Natural killer cell treated with Interleukin-12 subunit alpha and Interleukin-12 subunit beta and Interleukin-15 and Interleukin-18, amount 100 ng/mL, for 72 hours (primary cell): ENCODE results near the gene FAM53A. TPM values are rescaled to one million over a fixed set of nuclear protein-coding genes. Genes with fewer than 3 reads are reported as not detected.
"Not testable (repeated sequence)": the region's sequence is repeated elsewhere in the genome, so short reads cannot be mapped to it uniquely, and the experiment has no call there.

Experiments used
- ATAC-seq, 2 donors: fragments of 150-1000 bp; cut with Tn5 transposase in 1 of 2; sonication (Bioruptor Pico), chemical (Tn5 transposase) in 1 of 2; 2 replicates each; pipeline ENCODE4 v1.10.0; 2021
- DNase-seq: peaks from one replicate; pipeline ENCODE4 v3.0.0; 2022; ENCODE audit warnings: low spot score
- H3K27ac Mint-ChIP-seq, 2 donors: 1 replicate in 1 of 2; 2 replicates in 1 of 2; pipeline ENCODE4 v1.8.0; 2022; ENCODE audit warnings: mixed read lengths in 2 of 2, mild to moderate bottlenecking in 1 of 2, moderate library complexity in 1 of 2
- H3K27me3 Mint-ChIP-seq, 2 donors: 1 replicate in 1 of 2; 2 replicates in 1 of 2; pipeline ENCODE4 v1.8.0; 2022; ENCODE audit warnings: mixed read lengths in 2 of 2
- H3K36me3 Mint-ChIP-seq: one replicate; pipeline ENCODE4 v1.8.0; 2022; ENCODE audit warnings: mixed read lengths
- H3K4me1 Mint-ChIP-seq, 2 donors: 1 replicate in 1 of 2; 2 replicates in 1 of 2; pipeline ENCODE4 v1.8.0; 2022; ENCODE audit warnings: low read depth in 2 of 2, mixed read lengths in 2 of 2, mild to moderate bottlenecking in 1 of 2
- H3K4me3 Mint-ChIP-seq: one replicate; pipeline ENCODE4 v1.8.0; 2022; ENCODE audit warnings: mixed read lengths
- H3K9me3 Mint-ChIP-seq: 2 replicates; pipeline ENCODE4 v1.8.0; 2022; ENCODE audit warnings: mixed read lengths
- total RNA-seq, 2 donors: library from RNA; stranded (reverse); gene quantifications; one replicate each; pipeline ENCODE4 v1.2.3, GENCODE V29; 2022

Gene FAM53A
- total RNA-seq, 2 donors from 2014 or later: 0.78 to 6.2 TPM

DNA sequence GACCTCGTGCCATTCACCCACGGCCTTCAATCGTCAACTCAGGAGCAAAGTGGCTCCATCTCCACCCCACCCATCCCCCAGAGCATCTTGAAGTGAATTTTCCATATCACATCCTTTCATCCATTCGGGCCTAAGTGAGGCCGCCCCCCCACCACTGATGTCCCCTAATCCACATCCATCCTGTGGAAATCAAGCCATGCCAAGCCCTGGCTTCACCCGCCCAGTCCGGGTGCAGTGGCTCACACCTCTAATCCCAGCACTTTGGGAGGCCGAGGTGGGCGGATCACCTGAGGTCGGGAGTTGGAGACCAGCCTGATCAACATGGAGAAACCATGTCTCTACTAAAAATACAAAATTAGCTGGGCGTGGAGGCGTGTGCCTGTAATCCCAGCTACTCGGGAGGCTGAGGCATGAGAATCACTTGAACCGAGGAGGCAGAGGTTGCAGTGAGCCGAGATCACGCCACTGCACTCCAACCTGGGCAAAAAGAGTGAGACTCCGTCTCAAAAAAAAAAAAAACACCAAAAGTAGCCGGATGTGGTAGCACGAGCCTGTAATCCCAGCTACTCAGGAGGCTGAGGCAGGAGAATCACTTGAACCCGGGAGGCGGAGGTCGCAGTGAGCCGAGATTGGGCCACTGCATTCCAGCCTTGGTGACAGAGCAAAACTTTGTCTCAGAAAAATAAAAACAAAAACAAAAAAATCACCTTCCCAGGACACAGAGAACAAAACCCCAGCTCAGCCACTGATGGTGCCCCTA lies 76.5 kb downstream of the FAM53A start:
- not testable (repeated sequence) for H3K9me3 Mint-ChIP-seq, H3K4me1 Mint-ChIP-seq, H3K4me3 Mint-ChIP-seq, H3K27me3 Mint-ChIP-seq, H3K36me3 Mint-ChIP-seq, ATAC-seq, H3K27ac Mint-ChIP-seq
- peak; percentile 20 for DNase-seq

DNA sequence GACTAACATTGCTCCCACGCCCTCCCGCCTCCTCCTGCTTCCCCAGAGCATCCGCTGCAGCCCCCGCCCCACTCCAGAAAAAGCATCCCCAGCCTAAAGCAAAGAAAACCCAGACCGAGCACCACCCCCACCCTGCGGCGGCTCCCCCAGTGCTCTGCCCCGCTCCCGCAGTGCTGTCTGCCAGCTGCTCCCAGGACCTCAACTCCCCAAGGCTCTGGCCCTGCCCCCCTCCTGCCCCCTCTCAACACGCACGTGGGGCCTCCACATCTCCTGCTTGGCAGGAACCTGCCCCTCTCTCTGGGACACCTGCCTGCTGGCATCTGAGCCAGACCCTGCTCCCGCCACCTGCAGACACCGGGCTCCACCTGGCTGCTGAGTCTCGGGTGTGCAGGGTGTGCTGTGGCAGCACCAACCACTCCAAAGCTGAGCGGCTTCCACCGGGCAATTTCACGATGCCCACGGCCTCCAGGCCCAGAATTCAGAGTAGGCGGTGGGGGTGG lies 79.4 kb downstream of the FAM53A start:
- peaks cover 0 to 3% of the 10 kb centered on the region in 2 donors for H3K27me3 Mint-ChIP-seq
- no peaks in the 10 kb centered on the region for H3K36me3 Mint-ChIP-seq
- no peak overlapping the region for H3K4me3 Mint-ChIP-seq
- no peaks in the 10 kb centered on the region for H3K4me1 Mint-ChIP-seq
- no peak for ATAC-seq
- no peak overlapping the region for H3K27ac Mint-ChIP-seq
- peak; percentile 56 for DNase-seq
- no peaks in the 10 kb centered on the region for H3K9me3 Mint-ChIP-seq

DNA sequence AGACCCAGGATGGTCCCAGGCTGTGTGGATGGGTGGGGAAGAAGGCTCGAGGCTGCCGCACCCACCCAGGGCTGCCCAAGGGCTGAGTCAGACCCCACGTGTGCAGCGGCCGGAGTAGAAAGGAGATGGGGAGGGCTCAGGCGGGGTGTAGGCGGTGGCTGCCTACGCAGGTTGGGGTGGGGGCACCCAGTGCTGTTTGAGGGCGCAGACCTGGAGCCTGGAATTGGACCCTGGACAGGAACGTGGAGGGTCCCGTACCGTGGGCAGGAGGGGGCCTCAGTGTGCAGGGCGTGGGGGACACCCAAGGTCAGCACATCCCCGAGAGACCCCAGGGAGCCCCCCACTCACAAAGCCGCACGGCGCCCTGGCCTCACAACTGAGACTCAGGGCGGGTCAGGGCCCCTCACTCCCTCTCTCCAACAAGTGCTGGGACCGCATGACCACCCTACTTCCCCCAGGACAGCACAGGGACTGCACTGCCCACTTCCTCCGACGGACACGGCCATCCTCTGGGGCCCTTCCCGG lies 79.9 kb downstream of the FAM53A start:
- ATAC-seq: peak in 1 of 2 donors; percentile 30
- peak; percentile 55 for DNase-seq
- Mint-ChIP-seq H3K27ac (no peak overlapping the region), H3K4me3 (no peak overlapping the region), H3K4me1 (no peaks in the 10 kb centered on the region), H3K9me3 (no peaks in the 10 kb centered on the region), H3K36me3 (no peaks in the 10 kb centered on the region), H3K27me3 (peaks cover 0 to 3% of the 10 kb centered on the region in 2 donors)

DNA sequence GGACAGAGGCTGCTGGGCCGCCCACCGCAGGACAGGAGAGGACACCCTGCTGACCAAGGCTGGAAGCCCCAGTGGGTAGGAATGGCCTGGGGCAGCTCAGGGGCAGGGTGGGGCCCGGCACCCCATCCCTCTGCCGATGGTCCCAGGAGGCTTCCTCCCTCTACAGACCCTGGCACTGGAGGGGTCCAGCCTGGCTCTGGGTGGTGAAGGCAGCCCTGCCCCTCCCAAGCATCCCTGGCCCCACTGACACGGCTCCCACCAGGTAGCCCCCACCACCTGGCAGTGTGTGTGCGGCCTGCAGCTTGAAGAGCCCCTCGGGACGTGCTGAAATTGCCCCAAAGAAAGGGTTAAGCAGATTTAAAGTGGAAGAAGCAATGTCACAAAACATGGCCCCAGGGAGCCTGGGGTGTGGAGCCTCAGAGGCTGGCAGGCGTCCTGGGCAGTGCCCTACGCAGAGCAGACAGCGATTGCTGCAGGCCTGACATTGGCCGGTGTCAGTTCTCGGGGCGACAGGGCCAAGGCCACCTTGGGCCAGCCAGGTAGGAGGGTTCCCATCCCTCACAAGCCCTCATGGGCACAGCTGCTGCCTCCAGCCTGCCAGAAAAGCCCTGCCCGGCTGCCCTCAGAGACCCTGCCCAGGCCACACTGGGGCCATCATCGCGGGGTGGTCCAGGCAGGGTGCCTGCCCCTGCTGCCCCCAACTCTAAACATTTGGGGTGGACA lies 80.5 kb downstream of the FAM53A start:
- Mint-ChIP-seq H3K27me3 (peaks cover 0 to 3% of the 10 kb centered on the region in 2 donors), H3K9me3 (no peaks in the 10 kb centered on the region), H3K27ac (no peak overlapping the region), H3K36me3 (no peaks in the 10 kb centered on the region), H3K4me1 (no peaks in the 10 kb centered on the region), H3K4me3 (no peak overlapping the region)
- ATAC-seq (no peak), DNase-seq (peak; percentile 57)

DNA sequence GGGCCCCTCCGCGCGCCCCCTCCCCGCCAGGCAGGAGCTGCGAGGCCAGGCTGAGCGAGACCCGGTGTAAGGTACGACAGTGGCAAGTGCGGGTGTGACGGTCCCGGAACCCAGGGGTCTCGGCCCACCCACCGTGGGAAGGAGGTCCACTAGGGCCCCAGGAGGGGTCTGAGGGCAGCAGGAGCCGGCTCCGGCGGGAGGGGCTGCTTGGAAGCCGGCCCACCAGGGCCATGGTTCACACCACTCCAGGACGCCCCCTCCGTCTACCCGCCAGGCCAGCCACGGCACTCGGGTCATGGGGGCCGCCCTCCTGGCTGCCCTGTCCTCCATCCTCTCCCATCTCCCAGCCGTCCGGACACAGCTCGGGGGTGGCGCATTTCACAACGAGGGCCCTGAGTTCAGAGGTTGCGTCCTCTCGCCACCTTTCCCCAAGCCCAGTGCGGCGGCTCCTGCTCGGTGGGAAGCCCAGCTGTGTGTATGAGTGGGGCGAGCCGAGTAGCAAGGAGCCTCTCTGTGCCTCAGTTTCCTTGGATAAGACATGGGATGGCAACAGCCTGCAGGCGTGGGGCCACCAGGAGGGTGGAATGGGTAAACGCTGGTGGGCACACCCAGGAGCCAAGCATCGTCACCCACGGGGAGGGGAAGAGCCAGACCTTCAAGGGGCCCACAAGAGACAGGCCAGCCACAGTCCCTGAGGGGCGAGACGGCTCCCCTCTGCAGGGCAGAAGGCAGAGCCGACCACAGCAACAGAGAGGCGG lies 81.3 kb downstream of the FAM53A start:
- peak; percentile 51 for DNase-seq
- H3K27ac Mint-ChIP-seq: no peak overlapping the region
- no peak for ATAC-seq
- H3K9me3 Mint-ChIP-seq: no peaks in the 10 kb centered on the region
- peaks cover 0 to 3% of the 10 kb centered on the region in 2 donors for H3K27me3 Mint-ChIP-seq
- H3K4me1 Mint-ChIP-seq: no peaks in the 10 kb centered on the region
- no peaks in the 10 kb centered on the region for H3K36me3 Mint-ChIP-seq
- no peak overlapping the region for H3K4me3 Mint-ChIP-seq

DNA sequence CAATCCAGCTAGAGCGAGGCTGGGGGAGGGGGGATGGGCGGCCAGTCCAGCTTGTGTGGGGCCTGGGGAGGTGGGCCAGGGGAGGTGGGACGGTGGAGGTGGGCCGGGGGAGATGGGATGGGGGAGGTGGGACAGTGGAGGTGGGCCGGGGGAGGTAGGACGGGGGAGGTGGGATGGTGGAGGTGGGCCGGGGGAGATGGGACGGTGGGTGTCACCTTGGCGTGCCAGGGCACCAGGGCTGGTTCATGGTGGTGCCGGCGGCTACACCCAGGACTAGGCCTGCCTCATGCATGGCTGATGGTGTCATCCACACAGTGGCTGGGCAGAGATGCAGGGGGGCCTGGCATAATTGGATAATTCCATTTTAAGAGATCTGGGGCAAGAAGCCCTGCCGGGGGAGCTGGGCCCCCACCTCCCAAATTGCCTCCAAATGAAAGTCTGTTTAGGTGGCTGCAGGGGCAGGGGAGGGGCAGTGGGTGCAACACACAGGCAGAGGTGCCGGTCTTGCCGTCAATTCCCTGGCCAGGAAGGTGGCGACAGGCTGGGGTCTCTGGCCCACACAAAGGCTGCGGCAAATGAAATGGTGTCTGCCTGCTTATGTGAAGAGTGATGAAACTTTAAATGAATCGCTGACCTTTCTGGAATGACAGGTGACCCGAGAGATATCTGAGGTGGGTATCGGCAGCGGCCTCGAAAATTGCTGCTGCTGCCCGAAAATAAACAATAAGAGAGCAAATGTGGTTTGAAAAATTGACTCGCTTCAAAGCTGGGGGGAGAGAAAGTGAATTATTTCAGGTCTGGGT lies 82.1 kb downstream of the FAM53A start:
- H3K4me3 Mint-ChIP-seq: no peak overlapping the region
- no peaks in the 10 kb centered on the region for H3K36me3 Mint-ChIP-seq
- H3K27ac Mint-ChIP-seq: no peak overlapping the region
- no peaks in the 10 kb centered on the region for H3K9me3 Mint-ChIP-seq
- peaks cover 0 to 3% of the 10 kb centered on the region in 2 donors for H3K27me3 Mint-ChIP-seq
- ATAC-seq (no peak), DNase-seq (peak; percentile 39)
- no peaks in the 10 kb centered on the region for H3K4me1 Mint-ChIP-seq

DNA sequence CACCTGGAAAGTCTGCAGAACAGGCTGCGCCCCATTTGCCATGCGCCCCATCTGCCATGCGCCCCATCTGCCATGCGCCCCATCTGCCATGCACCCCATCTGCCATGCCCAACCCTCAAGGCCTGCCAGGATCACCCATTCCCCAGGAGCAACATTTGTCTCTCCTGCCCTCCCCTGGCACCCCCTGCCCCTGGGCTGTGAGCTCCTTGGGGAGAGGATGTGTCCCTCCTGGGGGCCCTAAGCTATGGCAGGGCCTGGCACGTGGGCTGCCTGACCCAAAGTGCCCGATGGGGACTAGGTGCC lies 82.6 kb downstream of the FAM53A start:
- peak; percentile 41 for DNase-seq
- Mint-ChIP-seq H3K27ac (no peak overlapping the region), H3K4me1 (no peaks in the 10 kb centered on the region), H3K9me3 (no peaks in the 10 kb centered on the region), H3K27me3 (peaks cover 0 to 3% of the 10 kb centered on the region in 2 donors), H3K4me3 (no peak overlapping the region), H3K36me3 (no peaks in the 10 kb centered on the region)
- no peak for ATAC-seq

DNA sequence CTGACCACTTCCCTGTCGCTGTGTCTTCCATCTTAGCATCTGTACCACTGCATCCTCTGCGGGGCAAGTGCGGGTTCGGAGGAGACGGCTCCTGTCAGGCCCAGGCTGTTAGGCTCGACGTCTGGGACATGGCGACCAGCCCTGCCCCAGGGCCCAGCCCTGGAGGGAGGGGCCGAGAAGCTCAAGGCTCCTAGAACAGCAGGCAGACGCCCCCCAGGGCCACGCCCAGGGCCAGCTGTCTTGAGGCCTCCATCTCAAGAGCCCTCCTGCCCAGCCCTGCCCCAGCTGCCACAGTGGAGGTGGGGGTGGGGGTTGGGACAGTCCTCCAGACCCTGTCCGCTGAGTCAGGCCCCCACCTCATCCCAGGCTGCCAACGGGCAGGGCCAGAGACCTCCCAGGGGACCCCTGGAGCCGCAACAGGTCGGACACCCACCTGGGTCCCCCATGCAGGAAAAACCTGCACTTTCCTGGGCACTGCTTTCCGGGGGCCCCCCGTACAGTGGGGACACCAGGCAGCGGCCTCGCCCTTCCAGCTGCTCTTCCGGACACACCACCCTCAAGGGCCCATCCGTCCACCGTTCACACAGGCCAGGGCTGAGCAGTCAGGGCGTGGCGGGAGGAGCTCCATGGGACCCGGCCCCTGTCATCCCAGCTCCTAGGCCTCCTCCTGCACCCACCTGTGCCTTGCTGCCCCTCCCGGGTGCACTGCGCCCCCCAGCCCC lies 83.1 kb downstream of the FAM53A start:
- Mint-ChIP-seq H3K4me3 (no peak overlapping the region), H3K4me1 (no peaks in the 10 kb centered on the region), H3K27ac (no peak overlapping the region), H3K9me3 (no peaks in the 10 kb centered on the region), H3K27me3 (peaks cover 0 to 3% of the 10 kb centered on the region in 2 donors), H3K36me3 (no peaks in the 10 kb centered on the region)
- ATAC-seq (no peak), DNase-seq (peak; percentile 51)

DNA sequence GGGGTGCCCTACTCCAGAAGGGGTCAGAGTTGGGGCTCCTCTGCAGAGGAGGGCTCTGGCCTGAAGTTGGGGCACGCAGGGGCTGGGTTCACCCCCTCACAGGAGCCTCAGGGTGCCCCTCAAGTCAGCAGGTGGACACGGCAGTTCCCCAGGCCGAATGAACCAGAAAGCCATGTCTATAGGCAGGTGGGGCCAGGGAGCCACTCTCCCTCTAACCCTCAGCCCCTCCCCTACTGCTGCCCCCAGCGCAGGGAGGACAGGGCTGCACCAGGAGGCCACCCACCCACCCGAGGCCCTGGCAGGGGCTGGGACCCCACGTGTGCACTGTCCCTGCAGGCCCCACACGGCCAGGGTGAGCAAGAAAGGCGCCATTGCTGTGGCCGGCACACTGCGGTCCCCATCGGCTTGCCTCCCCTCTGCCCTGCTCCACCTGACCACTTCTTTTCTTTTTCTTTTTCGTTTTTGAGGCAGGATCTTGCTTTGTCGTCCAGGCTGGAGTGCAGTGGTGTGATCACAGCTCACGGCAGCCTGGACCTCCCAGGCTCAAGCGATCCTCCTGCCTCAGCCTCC lies 83.8 kb downstream of the FAM53A start:
- Mint-ChIP-seq H3K27me3 (peaks cover 0 to 3% of the 10 kb centered on the region in 2 donors), H3K9me3 (no peaks in the 10 kb centered on the region), H3K36me3 (no peaks in the 10 kb centered on the region), H3K4me1 (no peaks in the 10 kb centered on the region), H3K27ac (no peak overlapping the region), H3K4me3 (no peak overlapping the region)
- DNase-seq (peak; percentile 29), ATAC-seq (no peak)

DNA sequence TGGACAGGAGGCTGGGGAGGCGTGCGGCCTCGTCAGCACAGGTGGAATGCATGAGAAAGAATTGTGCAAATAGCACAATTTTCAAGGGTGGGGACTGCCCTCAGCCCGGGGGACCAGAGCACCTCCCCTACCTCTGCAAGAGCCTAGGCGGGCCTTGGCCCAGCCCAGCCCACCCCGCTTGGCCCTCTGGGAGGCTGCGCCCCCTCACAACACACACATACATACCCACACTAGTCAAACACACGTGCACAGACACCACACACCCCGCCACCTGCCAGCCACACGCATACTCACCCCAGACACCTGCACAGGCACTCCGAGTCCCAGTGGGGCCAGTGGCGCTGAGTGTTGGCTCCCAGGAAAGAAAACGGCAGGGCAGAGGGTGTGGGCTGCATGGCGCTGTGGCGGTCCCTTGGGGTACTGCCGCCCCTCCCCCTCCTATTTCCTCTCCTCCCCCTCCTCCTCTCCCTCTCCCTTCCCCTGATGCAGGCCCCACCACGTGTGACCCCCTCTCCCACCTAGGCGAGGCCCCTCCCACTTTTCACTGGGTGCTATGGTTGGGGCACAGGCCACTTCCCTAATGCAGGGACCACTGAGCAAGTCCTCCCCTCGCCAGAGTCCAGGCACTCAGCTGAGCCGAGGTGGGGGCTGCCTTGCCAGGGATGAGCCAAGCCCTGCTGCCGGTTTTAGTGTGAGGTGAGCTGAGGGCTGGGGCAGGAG lies 84.5 kb downstream of the FAM53A start:
- Mint-ChIP-seq H3K9me3 (no peaks in the 10 kb centered on the region), H3K27ac (no peak overlapping the region)
- ATAC-seq: no peak

DNA sequence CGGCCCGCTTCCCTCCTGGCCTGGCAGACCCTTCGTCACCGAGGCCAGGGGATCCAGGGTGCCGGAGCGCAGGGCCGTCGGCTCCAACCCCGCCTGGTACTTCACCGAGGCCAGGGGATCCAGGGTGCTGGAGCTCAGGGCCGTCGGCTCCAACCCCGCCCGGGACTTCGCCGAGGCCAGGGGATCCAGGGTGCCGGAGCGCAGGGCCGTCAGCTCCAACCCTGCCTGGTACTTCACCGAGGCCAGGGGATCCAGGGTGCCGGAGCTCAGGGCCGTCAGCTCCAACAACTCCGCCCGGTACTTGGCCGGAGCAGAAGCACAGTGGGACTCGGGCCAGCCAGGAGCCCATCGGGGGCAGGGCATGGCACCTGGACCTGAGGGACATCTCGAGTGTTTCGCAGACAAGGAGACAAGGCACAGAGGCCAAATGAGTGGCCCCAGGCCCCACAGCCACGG lies 85.1 kb downstream of the FAM53A start:
- H3K27me3 Mint-ChIP-seq: peaks cover 0 to 3% of the 10 kb centered on the region in 2 donors
- no peak overlapping the region for H3K4me3 Mint-ChIP-seq
- no peaks in the 10 kb centered on the region for H3K9me3 Mint-ChIP-seq
- DNase-seq: no peak
- ATAC-seq: no peak
- H3K36me3 Mint-ChIP-seq: no peaks in the 10 kb centered on the region
- no peaks in the 10 kb centered on the region for H3K4me1 Mint-ChIP-seq
- H3K27ac Mint-ChIP-seq: no peak overlapping the region

More for the DNA sequence above, 84.5 kb downstream of the FAM53A start:
- H3K4me3 Mint-ChIP-seq: no peak overlapping the region
- peaks cover 0 to 3% of the 10 kb centered on the region in 2 donors for H3K27me3 Mint-ChIP-seq
- peak; percentile 57 for DNase-seq
- no peaks in the 10 kb centered on the region for H3K4me1 Mint-ChIP-seq
- H3K36me3 Mint-ChIP-seq: no peaks in the 10 kb centered on the region
